K562 (cell line): Measurements from ENCODE around the gene SRSF1. TPM values are rescaled to one million over a fixed set of nuclear protein-coding genes. Genes with fewer than 3 reads are reported as not detected.
A peak's percentile ranks its signal among the peaks of the same experiment; 100 is the strongest.

Source experiments
- DIDO1 ChIP-seq: fragments of 450-650 bp; IDR thresholded peaks from 2 replicates; pipeline ENCODE4 v1.6.1; 2016; ENCODE audit warnings: low read depth, missing biosample characterization, missing genetic modification characterization
- E2F8 ChIP-seq: fragments of 450-650 bp; IDR thresholded peaks from 2 replicates; pipeline ENCODE4 v1.7.1; 2018; ENCODE audit warnings: mild to moderate bottlenecking, low read depth; ENCODE audit not compliant: partially characterized antibody
- JUN ChIP-seq, 2 experiments: sonication (generic) in 1 of 2; formaldehyde crosslinking in 1 of 2; IDR thresholded peaks; 2 replicates each; pipeline versions ENCODE4 v1.6.1 to v1.8.0; 2012 to 2022; ENCODE audit warnings: borderline replicate concordance in 2 of 2, mild to moderate bottlenecking in 2 of 2, improper control_type of control experiment in 1 of 2, low read depth in 1 of 2, low read length in 1 of 2, missing genetic modification reagents in 1 of 2
- KDM2B ChIP-seq: fragments of 250-450 bp; sonication (Bioruptor Pico); IDR thresholded peaks from 2 replicates; pipeline ENCODE4 v1.8.0; 2021; ENCODE audit warnings: mild to moderate bottlenecking, moderate library complexity
- KLF13 ChIP-seq: fragments of 450-650 bp; IDR thresholded peaks from 2 replicates; pipeline ENCODE4 v1.6.1; 2016; ENCODE audit warnings: missing genetic modification characterization, low read depth, mild to moderate bottlenecking, missing compliant biosample characterization, moderate library complexity, borderline replicate concordance
- MTA3 ChIP-seq: fragments of 450-650 bp; formaldehyde crosslinking; IDR thresholded peaks from 2 replicates; pipeline ENCODE4 v1.6.1; 2017; ENCODE audit warnings: mild to moderate bottlenecking, borderline replicate concordance
- NFIC ChIP-seq: fragments of 450-650 bp; IDR thresholded peaks from 2 replicates; pipeline ENCODE4 v1.6.1; 2017; ENCODE audit warnings: mild to moderate bottlenecking, inconsistent platforms
- PRPF4 ChIP-seq: fragments of 200-400 bp; formaldehyde crosslinking; IDR thresholded peaks from one replicate; pipeline ENCODE4 v1.6.1; 2017; ENCODE audit warnings: low read length, low read depth, mild to moderate bottlenecking; ENCODE audit not compliant: insufficient read depth, poor library complexity, severe bottlenecking
- SMAD2 ChIP-seq: fragments of 150-350 bp; IDR thresholded peaks from 2 replicates; pipeline ENCODE4 v1.6.1; 2014; ENCODE audit warnings: low read depth, mild to moderate bottlenecking, low read length
- TAF9B ChIP-seq: fragments of 450-650 bp; IDR thresholded peaks from 2 replicates; pipeline ENCODE4 v1.6.1; 2018; ENCODE audit warnings: mild to moderate bottlenecking; ENCODE audit not compliant: partially characterized antibody
- VEZF1 ChIP-seq: fragments of 200-800 bp; sonication (Bioruptor generic); IDR thresholded peaks from 2 replicates; pipeline ENCODE4 v1.6.1; 2017; ENCODE audit warnings: missing genetic modification characterization, missing compliant biosample characterization
- XRCC4 ChIP-seq: IDR thresholded peaks from one replicate; pipeline ENCODE4 v1.6.1; 2011; ENCODE audit not compliant: insufficient read depth, insufficient read length; ENCODE audit errors: extremely low read depth
- ZBTB26 ChIP-seq: fragments of 450-650 bp; formaldehyde crosslinking; IDR thresholded peaks from 2 replicates; pipeline ENCODE4 v1.4.0; 2022; ENCODE audit warnings: missing genetic modification characterization
- ZBTB9 ChIP-seq: fragments of 450-650 bp; formaldehyde crosslinking; IDR thresholded peaks from 2 replicates; pipeline ENCODE4 v1.4.0; 2020; ENCODE audit warnings: mild to moderate bottlenecking, moderate library complexity
- ZNF512 ChIP-seq: IDR thresholded peaks from 2 replicates; pipeline ENCODE4 v1.6.1; 2016; ENCODE audit warnings: missing genetic modification characterization, missing compliant biosample characterization
- ZNF57 ChIP-seq: fragments of 450-650 bp; formaldehyde crosslinking; IDR thresholded peaks from 2 replicates; pipeline ENCODE4 v1.4.0; 2020; ENCODE audit warnings: mild to moderate bottlenecking, moderate library complexity
- ZNF699 ChIP-seq: fragments of 250-450 bp; sonication (Bioruptor Pico); IDR thresholded peaks from 2 replicates; pipeline ENCODE4 v1.8.0; 2021; ENCODE audit warnings: mild to moderate bottlenecking, moderate library complexity; ENCODE audit not compliant: insufficient replicate concordance
- polyA plus RNA-seq, 8 experiments: library from polyadenylated mRNA; depleted of rRNA in 4 of 8; stranded (reverse) in 5 of 8; unstranded in 3 of 8; fragments of >200 nt; fragmentation: Nextera tagmentation in 2 of 8; fragmentation: Illumina TruSeq in 1 of 8; extraction: Ambion mirVana in 2 of 8; extraction: Trizol in 1 of 8; gene quantifications; 2 replicates each; pipeline versions ENCODE4 v1.2.1 to v1.2.3, GENCODE V29; 2011 to 2014; ENCODE audit warnings: inconsistent platforms in 1 of 8, missing spikeins in 1 of 8
- total RNA-seq, 7 experiments: library from RNA; depleted of rRNA in 6 of 7; stranded (reverse); fragments of >200 nt in 6 of 7; fragmentation: Illumina TruSeq in 2 of 7; extraction: Trizol in 2 of 7; gene quantifications; 2 replicates each; pipeline versions ENCODE4 v1.2.1 to v1.2.3, GENCODE V29; 2011 to 2021; ENCODE audit warnings: low replicate concordance in 1 of 7

Gene SRSF1
- total and polyA plus RNA-seq, 9 of the 15 experiments (the other 6 are each of a cell fraction or from before 2014, with no cell fraction given), result 77.8 to 559 (median 442) TPM

GRCh38 chr17:58006924-58007780 is at the start of gene SRSF1 (continued):
- peak; percentile 72 for TF ChIP-seq PRPF4
- TF ChIP-seq DIDO1, result no peak; the same call in 1 of the 2 replicates
- TF ChIP-seq XRCC4, result no peak
- TF ChIP-seq KDM2B, result no peak
- TF ChIP-seq MTA3, result peak; percentile 80
- TF ChIP-seq ZNF57 (CRISPR knock-in tag), result no peak
- peak; percentile 16; the same call in 1 of the 2 replicates for TF ChIP-seq ZBTB9 (CRISPR knock-in tag)
- no peak for TF ChIP-seq JUN (IDR thresholded peaks at IDR 0.05; ENCODE audit: borderline replicate concordance, low read depth, low read length)
- no peak for TF ChIP-seq JUN (CRISPR knock-in tag; IDR thresholded peaks at IDR 0.05; ENCODE audit: borderline replicate concordance)
- peak; percentile 100 for TF ChIP-seq E2F8
- 0 out of 2 replicates have a peak, but pooled peaks have one; percentile 15 for TF ChIP-seq KLF13 (tag)
- TF ChIP-seq ZBTB26 (CRISPR knock-in tag), result 0 out of 2 replicates have a peak, but pooled peaks have one; percentile 31
- TF ChIP-seq SMAD2, result no peak
- TF ChIP-seq NFIC, result peak; percentile 51; the same call in 1 of the 2 replicates
- TF ChIP-seq TAF9B, result peak; percentile 92
- no peak for TF ChIP-seq ZNF512
- TF ChIP-seq ZNF699, result no peak
- TF ChIP-seq VEZF1, result peak; percentile 96
